ENCODE results near the gene PDE4A.

Gene PDE4A

GRCh38 chr19:10442698-10443097, 22.4 kb downstream of the PDE4A start:
- no peak for TF ChIP-seq CTCF (IDR thresholded peaks at IDR 0.05)
- no peak for TF ChIP-seq ZFX (IDR thresholded peaks at IDR 0.05; ENCODE audit: borderline replicate concordance)

DNA sequence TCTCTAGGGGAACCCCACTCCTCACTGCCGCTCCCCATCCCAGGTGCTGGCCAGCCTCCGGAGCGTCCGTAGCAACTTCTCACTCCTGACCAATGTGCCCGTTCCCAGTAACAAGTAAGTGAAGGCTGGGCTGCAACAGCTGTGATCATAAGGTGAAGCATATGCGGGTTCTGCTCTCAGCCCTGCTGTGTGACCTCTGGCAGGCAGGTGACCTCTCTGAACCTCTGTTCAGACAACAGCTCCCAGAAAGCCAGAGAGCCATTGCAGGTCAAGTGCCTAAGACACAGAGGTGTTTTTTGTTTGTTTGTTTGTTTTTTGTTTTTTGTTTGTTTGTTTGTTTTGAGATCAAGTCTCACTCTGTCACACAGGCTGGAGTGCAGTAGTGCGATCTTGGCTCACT, 28.7 kb downstream of the PDE4A start:
- TF ChIP-seq ZFX (IDR thresholded peaks at IDR 0.05; ENCODE audit: borderline replicate concordance): no peak
- TF ChIP-seq CTCF (IDR thresholded peaks at IDR 0.05): no peak
- no peak overlapping the region for H3K27ac ChIP-seq

More at GRCh38 chr19:10442698-10443097, 22.4 kb downstream of the PDE4A start:
- H3K27ac ChIP-seq: no peak overlapping the region

- TF ChIP-seq CTCF (IDR thresholded peaks at IDR 0.05) (no peak), ZFX (IDR thresholded peaks at IDR 0.05; ENCODE audit: borderline replicate concordance) (no peak)
- no peak overlapping the region for H3K27ac ChIP-seq
Measured at GRCh38 chr19:10450191-10450852, 30.0 kb downstream of the PDE4A start.

DNA sequence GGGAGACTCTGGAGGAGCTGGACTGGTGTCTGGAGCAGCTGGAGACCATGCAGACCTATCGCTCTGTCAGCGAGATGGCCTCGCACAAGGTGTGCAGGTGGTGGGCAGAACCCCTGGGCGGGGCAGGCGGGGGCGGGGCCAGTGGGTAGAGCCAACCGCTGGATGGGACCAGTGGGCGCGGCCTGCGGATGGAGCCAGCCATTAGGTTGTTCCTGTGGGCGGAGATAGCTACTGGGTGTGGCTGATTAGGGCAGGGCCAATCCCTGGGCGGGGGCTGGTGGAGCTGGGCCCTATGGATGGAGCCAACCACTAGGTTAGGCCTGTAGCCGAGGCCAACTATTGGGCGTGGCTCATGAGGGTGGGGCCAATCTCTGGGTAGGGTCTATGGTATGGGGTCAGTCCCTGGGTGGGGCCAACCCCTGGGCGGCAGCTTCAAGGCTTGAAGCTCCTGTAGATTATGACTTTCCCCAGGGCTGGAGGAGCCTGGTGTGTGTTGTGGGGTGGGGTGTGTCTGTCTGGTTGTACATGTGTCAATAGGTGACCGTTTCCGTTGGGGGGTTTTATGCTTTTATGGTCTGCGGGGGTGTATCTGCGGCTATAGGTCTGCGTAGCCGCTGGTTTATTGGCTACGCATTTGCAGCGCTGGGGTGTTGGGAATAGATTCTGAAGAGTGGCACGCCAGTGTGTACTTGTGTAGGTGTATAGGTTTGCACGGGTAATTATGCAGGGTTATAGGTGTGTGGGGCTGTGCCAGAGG, 30.7 kb downstream of the PDE4A start:
- H3K27ac ChIP-seq: no peak overlapping the region
- TF ChIP-seq CTCF (IDR thresholded peaks at IDR 0.05) (no peak), ZFX (IDR thresholded peaks at IDR 0.05; ENCODE audit: borderline replicate concordance) (no peak)

- no peak overlapping the region for H3K27ac ChIP-seq
- TF ChIP-seq CTCF (IDR thresholded peaks at IDR 0.05): no peak
- TF ChIP-seq ZFX (IDR thresholded peaks at IDR 0.05; ENCODE audit: borderline replicate concordance): no peak
Measured at GRCh38 chr19:10452726-10453618, 32.6 kb downstream of the PDE4A start.

GRCh38 chr19:10453852-10454251, 33.5 kb downstream of the PDE4A start:
- no peak overlapping the region for H3K27ac ChIP-seq
- TF ChIP-seq ZFX (IDR thresholded peaks at IDR 0.05; ENCODE audit: borderline replicate concordance) (no peak), CTCF (IDR thresholded peaks at IDR 0.05) (no peak)
